ENCODE measurements around the gene PET100.

PET100 gene

GRCh38 chr19:7605490-7606222 lies 23.9 kb upstream of the PET100 start:
- in situ Hi-C loops (cut with HindIII; ENCODE audit: low sequenced_read_pairs) = no loop called here
- DNase-seq (ENCODE audit: low read depth) = no peak
- no peak for TF ChIP-seq CTCF (IDR thresholded peaks at IDR 0.05; ENCODE audit: low read depth, low read length, missing control alignments)
- H3K4me3 ChIP-seq (ENCODE audit: low read depth, low read length) = no peak overlapping the region

- in situ Hi-C loops (cut with HindIII; ENCODE audit: low sequenced_read_pairs) = no loop called here
- TF ChIP-seq CTCF (IDR thresholded peaks at IDR 0.05; ENCODE audit: low read depth, low read length, missing control alignments) = no peak
- DNase-seq (ENCODE audit: low read depth) = no peak
- no peak overlapping the region for H3K4me3 ChIP-seq (ENCODE audit: low read depth, low read length)
Measured at GRCh38 chr19:7606289-7606688, 23.3 kb upstream of the PET100 start.

DNA sequence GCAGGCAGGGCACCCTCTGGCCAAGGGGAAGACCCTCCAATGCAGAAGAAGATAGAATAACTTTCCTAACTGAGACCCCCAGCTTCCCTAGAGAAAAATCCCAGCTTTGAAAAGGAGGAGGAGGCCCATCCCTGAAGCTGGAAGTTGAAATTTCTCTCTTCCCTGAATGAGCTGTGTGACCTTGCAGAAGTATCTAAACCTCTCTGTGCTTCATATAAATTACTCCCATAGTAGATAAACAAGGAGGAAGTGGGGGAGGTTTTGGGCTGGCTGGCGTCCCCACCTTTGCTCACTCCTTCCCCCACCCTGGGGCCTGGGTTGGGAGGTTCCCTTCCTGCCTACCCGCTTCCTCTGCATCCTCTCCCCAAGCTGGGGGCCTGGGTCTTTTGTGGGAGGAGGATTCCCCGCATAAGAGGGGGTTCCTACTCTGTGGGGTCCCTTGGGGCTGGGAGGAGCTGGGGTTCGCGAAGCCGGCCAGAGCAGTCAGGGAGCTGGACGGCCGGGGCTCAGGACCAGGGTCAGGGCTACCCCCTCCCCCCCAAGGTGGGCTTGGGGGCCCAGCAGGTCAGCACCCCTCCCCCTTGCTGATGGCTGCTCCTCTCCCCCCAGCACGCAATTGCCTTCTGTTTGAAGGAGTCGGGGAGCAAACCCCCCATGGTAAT lies 22.2 kb upstream of the PET100 start:
- TF ChIP-seq CTCF (IDR thresholded peaks at IDR 0.05; ENCODE audit: low read depth, low read length, missing control alignments) = no peak
- in situ Hi-C loops (cut with HindIII; ENCODE audit: low sequenced_read_pairs) = no loop called here
- DNase-seq (ENCODE audit: low read depth) = no peak
- H3K4me3 ChIP-seq (ENCODE audit: low read depth, low read length) = no peak overlapping the region

- H3K4me3 ChIP-seq (ENCODE audit: low read depth, low read length) = no peak overlapping the region
- in situ Hi-C loops (cut with HindIII; ENCODE audit: low sequenced_read_pairs) = no loop called here
- no peak for DNase-seq (ENCODE audit: low read depth)
- no peak for TF ChIP-seq CTCF (IDR thresholded peaks at IDR 0.05; ENCODE audit: low read depth, low read length, missing control alignments)
Measured at GRCh38 chr19:7607874-7608560, 21.6 kb upstream of the PET100 start.

DNA sequence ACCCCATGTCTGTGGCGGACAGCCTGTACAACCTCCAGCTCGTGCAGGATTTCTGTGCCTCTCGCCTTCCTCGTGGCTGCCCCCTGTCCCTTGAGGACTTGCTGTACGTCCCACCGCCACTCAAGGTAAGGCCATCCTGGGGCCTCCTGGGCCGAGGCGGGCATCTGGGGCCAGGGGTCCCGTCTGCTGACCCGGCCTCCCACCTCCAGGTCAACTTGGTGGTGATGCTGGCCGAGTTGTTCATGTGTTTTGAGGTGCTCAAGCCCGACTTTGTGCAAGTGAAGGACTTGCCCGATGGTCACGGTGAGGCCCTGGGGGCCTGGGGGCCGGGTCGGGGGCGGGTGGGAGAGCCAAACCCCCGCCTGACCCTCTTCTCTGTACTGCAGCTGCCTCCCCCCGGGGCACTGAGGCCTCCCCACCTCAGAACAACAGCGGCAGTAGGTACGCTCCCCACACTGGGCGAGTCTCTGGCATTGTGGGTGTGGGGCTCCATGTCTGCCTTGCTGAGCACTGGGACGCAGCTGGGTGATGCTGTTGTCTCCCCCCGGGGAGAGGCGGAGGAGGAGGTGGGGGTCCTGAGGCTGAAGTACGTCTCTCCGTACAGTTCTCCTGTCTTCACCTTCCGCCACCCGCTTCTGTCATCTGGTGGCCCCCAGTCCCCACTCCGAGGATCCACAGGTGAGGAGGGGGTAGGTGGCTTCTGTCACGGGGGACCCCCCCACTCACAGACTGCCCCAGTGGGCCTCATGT lies 18.9 kb upstream of the PET100 start:
- no peak for DNase-seq (ENCODE audit: low read depth)
- in situ Hi-C loops (cut with HindIII; ENCODE audit: low sequenced_read_pairs) = no loop called here
- no peak for TF ChIP-seq CTCF (IDR thresholded peaks at IDR 0.05; ENCODE audit: low read depth, low read length, missing control alignments)
- H3K4me3 ChIP-seq (ENCODE audit: low read depth, low read length) = no peak overlapping the region
